Measurements from ENCODE around the gene RIPOR2. TPM values are rescaled to one million over a fixed set of nuclear protein-coding genes. Genes with fewer than 3 reads are reported as not detected.

The RIPOR2 gene
- total and polyA plus RNA-seq, 11 donors, result 0.76 to 14.2 (median 4.2) TPM

- ATAC-seq (no peak), DNase-seq (no peak)
- H3K4me3 ChIP-seq, result no peak overlapping the region
- 91 to 93% (median 92%) methylated on average over 6 of the region's 6 CpGs for WGBS, 4 donors
- intact Hi-C loops (cut with DNase I), result no loop called here
- no peak overlapping the region for H3K27ac ChIP-seq
- TF ChIP-seq POLR2A (IDR thresholded peaks at IDR 0.05), result no peak
- no peak for TF ChIP-seq CTCF (IDR thresholded peaks at IDR 0.05)
- H3K4me1 ChIP-seq, result no peaks in the 10 kb centered on the region
- H3K36me3 ChIP-seq, result peaks cover 0 to 77% (median 17%) of the 10 kb centered on the region in 9 donors
- no peaks in the 10 kb centered on the region for H3K27me3 ChIP-seq
- no peaks in the 10 kb centered on the region for H3K9me3 ChIP-seq
Observed at GRCh38 chr6:24824142-24824938, 111.4 kb downstream of the RIPOR2 start.

- Histone ChIP-seq H3K4me3 (no peak overlapping the region), H3K36me3 (peaks cover 0 to 73% (median 17%) of the 10 kb centered on the region in 9 donors), H3K27ac (no peak overlapping the region), H3K27me3 (no peaks in the 10 kb centered on the region), H3K9me3 (no peaks in the 10 kb centered on the region), H3K4me1 (no peaks in the 10 kb centered on the region)
- WGBS, 4 donors, result 84 to 91% (median 89%) methylated on average over 2 of the region's 2 CpGs
- no peak for ATAC-seq
- no peak for DNase-seq
- TF ChIP-seq CTCF (IDR thresholded peaks at IDR 0.05), result no peak
- intact Hi-C loops (cut with DNase I), result no loop called here
Observed at GRCh38 chr6:24823185-24823584, 112.6 kb downstream of the RIPOR2 start.

GRCh38 chr6:24822696-24823095 is 113.1 kb downstream of the RIPOR2 start:
- 97 to 100% (median 98%) methylated on average over 6 of the region's 6 CpGs for WGBS, 4 donors
- DNase-seq (no peak), ATAC-seq (no peak)
- Histone ChIP-seq H3K36me3 (peaks cover 0 to 70% (median 13%) of the 10 kb centered on the region in 9 donors), H3K27ac (no peak overlapping the region), H3K4me3 (no peak overlapping the region), H3K9me3 (no peaks in the 10 kb centered on the region), H3K27me3 (no peaks in the 10 kb centered on the region), H3K4me1 (no peaks in the 10 kb centered on the region)
- intact Hi-C loops (cut with DNase I), result no loop called here
- TF ChIP-seq CTCF (IDR thresholded peaks at IDR 0.05) (no peak), POLR2A (IDR thresholded peaks at IDR 0.05) (no peak)

- DNase-seq (no peak), ATAC-seq (no peak)
- Histone ChIP-seq H3K9me3 (no peaks in the 10 kb centered on the region), H3K27ac (no peak overlapping the region), H3K4me3 (no peak overlapping the region), H3K4me1 (no peaks in the 10 kb centered on the region), H3K36me3 (peaks cover 0 to 63% (median 8%) of the 10 kb centered on the region in 9 donors), H3K27me3 (no peaks in the 10 kb centered on the region)
- no peak for TF ChIP-seq CTCF (IDR thresholded peaks at IDR 0.05)
- TF ChIP-seq POLR2A (IDR thresholded peaks at IDR 0.05), result no peak
- intact Hi-C loops (cut with DNase I), result no loop called here
- WGBS, 4 donors, result 93 to 97% (median 95%) methylated on average over 3 of the region's 3 CpGs
Observed at GRCh38 chr6:24821860-24822444, 113.8 kb downstream of the RIPOR2 start.
